ENCODE results near the gene TXNL4A.

TXNL4A gene

GRCh38 chr18:79941473-79942119, 46.8 kb downstream of the TXNL4A start:
- no peak overlapping the region for H3K4me3 ChIP-seq (ENCODE audit: low read depth in 1 of 2, low read length in 2 of 2)
- ATAC-seq (ENCODE audit: insufficient read depth, low read depth) = no peak
- H3K27ac ChIP-seq (ENCODE audit: low read length) = no peak overlapping the region
- peaks cover 48% of the 10 kb centered on the region for H4K20me1 ChIP-seq (ENCODE audit: insufficient read depth, low read length)
- H3K4me1 ChIP-seq (ENCODE audit: insufficient read depth, low read length) = peaks cover 7% of the 10 kb centered on the region
- H3K9me3 ChIP-seq (ENCODE audit: insufficient read depth, low read length, severe bottlenecking) = peaks cover 3% of the 10 kb centered on the region
- H3K27me3 ChIP-seq (ENCODE audit: insufficient read depth, low read length, poor library complexity) = no peaks in the 10 kb centered on the region
- TF ChIP-seq EZH2 (IDR thresholded peaks at IDR 0.05; ENCODE audit: borderline replicate concordance, low read depth, low read length, severe bottlenecking) (no peak), CTCF (IDR thresholded peaks at IDR 0.05; ENCODE audit: borderline replicate concordance, extremely low read depth, low read length, poor library complexity, severe bottlenecking) (no peak)
- H3K36me3 ChIP-seq (ENCODE audit: insufficient read depth, low read length) = peaks cover 79% of the 10 kb centered on the region
- H2AFZ ChIP-seq (ENCODE audit: low read depth, low read length) = no peak overlapping the region
- no peak overlapping the region for H3K9ac ChIP-seq (ENCODE audit: low read depth, low read length)
- DNase-seq = no peak
- H3K79me2 ChIP-seq (ENCODE audit: insufficient read depth, low read length) = peaks cover 82% of the 10 kb centered on the region
- no peak overlapping the region for H3K4me2 ChIP-seq (ENCODE audit: insufficient read depth, low read length)

- Histone ChIP-seq H3K36me3 (ENCODE audit: insufficient read depth, low read length) (peaks cover 85% of the 10 kb centered on the region), H3K27ac (ENCODE audit: low read length) (no peak overlapping the region), H4K20me1 (ENCODE audit: insufficient read depth, low read length) (peaks cover 49% of the 10 kb centered on the region), H3K9me3 (ENCODE audit: insufficient read depth, low read length, severe bottlenecking) (peaks cover 5% of the 10 kb centered on the region), H3K4me3 (ENCODE audit: low read depth in 1 of 2, low read length in 2 of 2) (no peak overlapping the region), H3K9ac (ENCODE audit: low read depth, low read length) (no peak overlapping the region), H2AFZ (ENCODE audit: low read depth, low read length) (no peak overlapping the region), H3K27me3 (ENCODE audit: insufficient read depth, low read length, poor library complexity) (no peaks in the 10 kb centered on the region), H3K79me2 (ENCODE audit: insufficient read depth, low read length) (peaks cover 82% of the 10 kb centered on the region), H3K4me1 (ENCODE audit: insufficient read depth, low read length) (peaks cover 7% of the 10 kb centered on the region), H3K4me2 (ENCODE audit: insufficient read depth, low read length) (no peak overlapping the region)
- DNase-seq (no peak), ATAC-seq (ENCODE audit: insufficient read depth, low read depth) (no peak)
- no peak for TF ChIP-seq CTCF (IDR thresholded peaks at IDR 0.05; ENCODE audit: borderline replicate concordance, extremely low read depth, low read length, poor library complexity, severe bottlenecking)
- TF ChIP-seq EZH2 (IDR thresholded peaks at IDR 0.05; ENCODE audit: borderline replicate concordance, low read depth, low read length, severe bottlenecking) = no peak
Measured at GRCh38 chr18:79940814-79941472, 47.4 kb downstream of the TXNL4A start.

DNA sequence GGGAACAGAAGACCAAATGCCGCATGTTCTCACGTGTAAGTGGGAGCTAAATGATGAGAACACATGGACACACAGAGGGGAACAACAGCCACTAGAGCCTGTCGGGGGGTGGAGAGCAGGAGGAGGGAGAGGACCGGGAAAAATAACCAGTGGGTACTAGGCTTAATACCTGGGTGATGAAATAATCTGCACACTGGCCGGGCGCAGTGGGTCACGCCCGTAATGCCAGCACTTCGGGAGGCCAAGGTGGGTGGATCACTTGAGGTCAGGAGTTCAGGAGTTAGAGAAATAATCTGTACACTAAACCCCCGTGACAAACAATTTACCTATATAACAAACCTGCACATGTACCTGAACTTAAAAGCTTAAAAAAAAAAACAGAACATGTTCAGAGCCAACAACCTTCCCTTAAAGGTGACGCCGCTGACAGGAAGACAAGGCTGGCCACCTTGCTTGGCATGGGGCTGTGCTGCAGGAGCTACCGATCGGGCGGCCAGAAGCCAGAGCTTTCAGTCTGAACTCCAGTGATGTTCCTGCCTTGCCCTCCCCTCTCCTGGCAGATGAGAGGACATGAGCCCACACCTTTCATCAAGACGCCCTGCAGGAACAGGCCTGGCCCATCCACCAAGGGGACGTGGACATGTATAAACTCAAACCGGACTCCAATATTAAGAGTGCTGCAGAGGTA, 48.1 kb downstream of the TXNL4A start:
- DNase-seq (no peak), ATAC-seq (ENCODE audit: insufficient read depth, low read depth) (no peak)
- Histone ChIP-seq H4K20me1 (ENCODE audit: insufficient read depth, low read length) (peaks cover 45% of the 10 kb centered on the region), H2AFZ (ENCODE audit: low read depth, low read length) (no peak overlapping the region), H3K4me3 (ENCODE audit: low read depth in 1 of 2, low read length in 2 of 2) (no peak overlapping the region), H3K27ac (ENCODE audit: low read length) (no peak overlapping the region), H3K9me3 (ENCODE audit: insufficient read depth, low read length, severe bottlenecking) (peaks cover 8% of the 10 kb centered on the region), H3K9ac (ENCODE audit: low read depth, low read length) (no peak overlapping the region), H3K79me2 (ENCODE audit: insufficient read depth, low read length) (peaks cover 82% of the 10 kb centered on the region), H3K27me3 (ENCODE audit: insufficient read depth, low read length, poor library complexity) (no peaks in the 10 kb centered on the region), H3K36me3 (ENCODE audit: insufficient read depth, low read length) (peaks cover 85% of the 10 kb centered on the region), H3K4me1 (ENCODE audit: insufficient read depth, low read length) (peaks cover 4% of the 10 kb centered on the region), H3K4me2 (ENCODE audit: insufficient read depth, low read length) (no peak overlapping the region)
- TF ChIP-seq EZH2 (IDR thresholded peaks at IDR 0.05; ENCODE audit: borderline replicate concordance, low read depth, low read length, severe bottlenecking) (no peak), CTCF (IDR thresholded peaks at IDR 0.05; ENCODE audit: borderline replicate concordance, extremely low read depth, low read length, poor library complexity, severe bottlenecking) (no peak)

Measured in DND-41 (cell line).